H9 (cell line): ENCODE data around the gene GLI2. TPM values are rescaled to one million over a fixed set of nuclear protein-coding genes. Genes with fewer than 3 reads are reported as not detected.

Source experiments
- DNase-seq: peaks from one replicate; pipeline ENCODE4 v3.0.0-alpha.2; 2017
- H2AFZ ChIP-seq: one replicate; pipeline ENCODE4 v1.6.1; 2013; ENCODE audit warnings: mild to moderate bottlenecking, low read length, control low read depth, moderate library complexity
- H2AK5ac ChIP-seq: 2 replicates; pipeline ENCODE4 v1.6.1; 2013; ENCODE audit warnings: low read length, control low read depth, mixed read lengths; ENCODE audit not compliant: insufficient read length
- H2BK120ac ChIP-seq: one replicate; pipeline ENCODE4 v1.6.1; 2013; ENCODE audit warnings: low read depth, mild to moderate bottlenecking, low read length, control low read depth, inconsistent platforms; ENCODE audit not compliant: poor library complexity, severe bottlenecking
- H2BK12ac ChIP-seq: 2 replicates; pipeline ENCODE4 v1.6.1; 2013; ENCODE audit warnings: low read length, control low read depth, mixed read lengths, low read depth; ENCODE audit not compliant: insufficient read length
- H2BK15ac ChIP-seq: 2 replicates; pipeline ENCODE4 v1.6.1; 2013; ENCODE audit warnings: low read depth, low read length, control low read depth
- H2BK20ac ChIP-seq: one replicate; pipeline ENCODE4 v1.6.1; 2013; ENCODE audit warnings: low read depth, mild to moderate bottlenecking, low read length, control low read depth, inconsistent platforms; ENCODE audit not compliant: poor library complexity, severe bottlenecking
- H2BK5ac ChIP-seq: 2 replicates; pipeline ENCODE4 v1.6.1; 2013; ENCODE audit warnings: low read length, control low read depth, mixed read lengths; ENCODE audit not compliant: insufficient read length
- H3K14ac ChIP-seq: 2 replicates; pipeline ENCODE4 v1.6.1; 2013; ENCODE audit warnings: low read length, control low read depth; ENCODE audit not compliant: insufficient read depth
- H3K18ac ChIP-seq: 2 replicates; pipeline ENCODE4 v1.6.1; 2013; ENCODE audit warnings: low read depth, mild to moderate bottlenecking, mixed read lengths, low read length, control low read depth; ENCODE audit not compliant: insufficient read length
- H3K23ac ChIP-seq: 2 replicates; pipeline ENCODE4 v1.6.1; 2013; ENCODE audit warnings: low read length, control low read depth, mixed read lengths, low read depth; ENCODE audit not compliant: insufficient read length
- H3K23me2 ChIP-seq: 2 replicates; pipeline ENCODE4 v1.6.1; 2013; ENCODE audit warnings: low read depth, mild to moderate bottlenecking, mixed read lengths, low read length, control low read depth; ENCODE audit not compliant: insufficient read length, poor library complexity, severe bottlenecking
- H3K27ac ChIP-seq: 2 replicates; pipeline ENCODE4 v1.5.1; 2013; ENCODE audit warnings: low read length, control low read depth, mixed read lengths, low read depth; ENCODE audit not compliant: insufficient read length
- H3K27me3 ChIP-seq: 2 replicates; pipeline ENCODE4 v1.6.1; 2013; ENCODE audit warnings: low read length, control low read depth, inconsistent platforms; ENCODE audit not compliant: insufficient read depth
- H3K4ac ChIP-seq: 2 replicates; pipeline ENCODE4 v1.6.1; 2013; ENCODE audit warnings: low read depth, mild to moderate bottlenecking, control low read depth, inconsistent platforms, low read length, moderate library complexity
- H3K4me1 ChIP-seq: 2 replicates; pipeline ENCODE4 v1.6.1; 2013; ENCODE audit warnings: low read length, control low read depth, inconsistent platforms; ENCODE audit not compliant: insufficient read depth
- H3K4me2 ChIP-seq: 2 replicates; pipeline ENCODE4 v1.6.1; 2013; ENCODE audit warnings: low read length, control low read depth, mixed read lengths; ENCODE audit not compliant: insufficient read length, insufficient read depth
- H3K56ac ChIP-seq: 2 replicates; pipeline ENCODE4 v1.6.1; 2013; ENCODE audit warnings: low read depth, mild to moderate bottlenecking, mixed read lengths, low read length, control low read depth; ENCODE audit not compliant: insufficient read length
- H3K79me1 ChIP-seq: 2 replicates; pipeline ENCODE4 v1.6.1; 2013; ENCODE audit warnings: low read depth, mild to moderate bottlenecking, moderate library complexity, low read length, control low read depth, inconsistent platforms; ENCODE audit not compliant: insufficient read depth, poor library complexity, severe bottlenecking
- H3K79me2 ChIP-seq: 2 replicates; pipeline ENCODE4 v1.6.1; 2013; ENCODE audit warnings: low read length, control low read depth, inconsistent platforms; ENCODE audit not compliant: insufficient read depth
- H3K9ac ChIP-seq: 2 replicates; pipeline ENCODE4 v1.6.1; 2013; ENCODE audit warnings: low read length, control low read depth, mixed read lengths; ENCODE audit not compliant: insufficient read length; ENCODE audit errors: extremely low read depth
- H3K9me3 ChIP-seq: one replicate; pipeline ENCODE4 v1.6.1; 2013; ENCODE audit warnings: low read depth, low read length, inconsistent platforms; ENCODE audit not compliant: control insufficient read depth
- H3T11ph ChIP-seq: one replicate; pipeline ENCODE4 v1.6.1; 2013; ENCODE audit warnings: mild to moderate bottlenecking, low read length, control low read depth, inconsistent platforms
- H4K20me1 ChIP-seq: one replicate; pipeline ENCODE4 v1.6.1; 2013; ENCODE audit not compliant: control insufficient read depth, insufficient read length, insufficient read depth
- H4K5ac ChIP-seq: 2 replicates; pipeline ENCODE4 v1.6.1; 2013; ENCODE audit warnings: low read depth, mild to moderate bottlenecking, mixed read lengths, low read length, control low read depth; ENCODE audit not compliant: insufficient read length
- H4K8ac ChIP-seq: replicated peaks from 2 replicates; pipeline ENCODE4 v1.6.1; 2013; ENCODE audit warnings: low read length, control low read depth, mixed read lengths, low read depth; ENCODE audit not compliant: insufficient read length
- H4K91ac ChIP-seq: 2 replicates; pipeline ENCODE4 v1.6.1; 2013; ENCODE audit warnings: low read depth, mild to moderate bottlenecking, moderate library complexity, mixed read lengths, low read length, control low read depth; ENCODE audit not compliant: insufficient read length
- H3K27ac Mint-ChIP-seq, 3 experiments: 2 replicates in 2 of 3; 3 replicates in 1 of 3; pipeline ENCODE4 v1.8.0; 2020 to 2021; ENCODE audit warnings: mixed read lengths in 3 of 3, mild to moderate bottlenecking in 1 of 3, moderate library complexity in 1 of 3
- H3K27me3 Mint-ChIP-seq: 2 replicates; pipeline ENCODE4 v1.8.0; 2021; ENCODE audit warnings: low read depth, mild to moderate bottlenecking, moderate library complexity, mixed read lengths
- H3K36me3 Mint-ChIP-seq, 3 experiments: 2 replicates in 2 of 3; 3 replicates in 1 of 3; pipeline ENCODE4 v1.8.0; 2020 to 2021; ENCODE audit warnings: low read depth in 3 of 3, mixed read lengths in 3 of 3; ENCODE audit not compliant: insufficient read depth in 1 of 3
- H3K4me1 Mint-ChIP-seq, 2 experiments: 2 replicates each; pipeline ENCODE4 v1.8.0; 2020; ENCODE audit warnings: mixed read lengths in 2 of 2
- H3K4me3 Mint-ChIP-seq, 2 experiments: 2 replicates in 1 of 2; 3 replicates in 1 of 2; pipeline ENCODE4 v1.8.0; 2020 to 2021; ENCODE audit warnings: mild to moderate bottlenecking in 2 of 2, mixed read lengths in 2 of 2, moderate library complexity in 1 of 2
- H3K9me3 Mint-ChIP-seq, 2 experiments: 2 replicates in 1 of 2; 3 replicates in 1 of 2; pipeline ENCODE4 v1.8.0; 2020; ENCODE audit warnings: mild to moderate bottlenecking in 2 of 2, mixed read lengths in 2 of 2, moderate library complexity in 1 of 2
- WGBS: extraction: QIAGEN DNeasy Blood & Tissue Kit; methylation state at CpG from one replicate; pipeline ENCODE4 v1.1.7; 2013; ENCODE audit warnings: missing lambda C conversion rate, low lambda C conversion rate, mixed read lengths; ENCODE audit not compliant: insufficient read length; ENCODE audit errors: extremely low coverage; 5-methylcytosine and 5-hydroxymethylcytosine counted together
- total RNA-seq: library from RNA; stranded (reverse); gene quantifications from 2 replicates; pipeline ENCODE4 v1.2.1, GENCODE V29; 2021
- TF ChIP-seq, protein P1 (sequence below): fragments of 200-600 bp; sonication (generic); conservative IDR thresholded peaks from 3 replicates; pipeline ENCODE4 v1.8.0; 2021; ENCODE audit warnings: antibody characterized with exemption, mild to moderate bottlenecking

The GLI2 gene
- total RNA-seq, 1 experiment from 2014 or later = 56.7 TPM

DNA sequence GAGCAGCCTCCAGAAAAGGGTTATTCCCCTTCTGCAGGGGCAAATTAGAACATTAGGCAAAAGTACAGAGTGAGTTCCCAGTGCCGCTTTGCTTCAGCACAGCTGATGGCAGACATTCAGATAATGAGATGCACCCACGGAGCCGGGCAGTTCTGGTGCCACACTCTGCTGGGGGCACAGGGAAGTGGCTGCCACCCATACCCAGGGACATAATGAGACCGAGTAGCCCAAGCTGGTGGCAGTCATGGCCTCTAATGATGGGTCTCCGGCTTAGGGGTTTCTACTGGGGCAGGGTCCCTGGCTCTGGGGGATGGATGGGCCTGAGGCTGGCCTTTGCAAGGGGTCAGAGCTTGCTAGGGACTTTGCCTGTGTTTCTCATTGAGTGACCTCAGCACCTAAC lies 26.2 kb downstream of the GLI2 start:
- Histone ChIP-seq H3K27ac (no peak overlapping the region), H2BK20ac (no peak overlapping the region), H3K79me1 (peaks cover 5% of the 10 kb centered on the region), H3K4me2 (no peak overlapping the region), H3K14ac (no peak overlapping the region), H3K18ac (no peak overlapping the region), H2AK5ac (no peak overlapping the region), H2BK5ac (no peak overlapping the region), H2BK15ac (no peak overlapping the region), H3K4ac (no peak overlapping the region), H3K23me2 (no peaks in the 10 kb centered on the region), H4K20me1 (no peaks in the 10 kb centered on the region), H4K5ac (no peak overlapping the region), H4K8ac (no peak overlapping the region), H3K56ac (no peak overlapping the region), H3K79me2 (peaks cover 43% of the 10 kb centered on the region; the same call in 1 of the 2 replicates), H3K4me1 (peaks cover 30% of the 10 kb centered on the region), H2BK120ac (no peak overlapping the region), H2BK12ac (no peak overlapping the region), H4K91ac (no peak overlapping the region), H2AFZ (no peak overlapping the region), H3K9ac (no peak overlapping the region), H3K9me3 (no peaks in the 10 kb centered on the region), H3T11ph (no peak overlapping the region), H3K23ac (no peak overlapping the region), H3K27me3 (no peaks in the 10 kb centered on the region)
- no peaks in the 10 kb centered on the region; the same call in 1 of the 2 replicates for H3K27me3 Mint-ChIP-seq
- TF ChIP-seq, protein P1, sequence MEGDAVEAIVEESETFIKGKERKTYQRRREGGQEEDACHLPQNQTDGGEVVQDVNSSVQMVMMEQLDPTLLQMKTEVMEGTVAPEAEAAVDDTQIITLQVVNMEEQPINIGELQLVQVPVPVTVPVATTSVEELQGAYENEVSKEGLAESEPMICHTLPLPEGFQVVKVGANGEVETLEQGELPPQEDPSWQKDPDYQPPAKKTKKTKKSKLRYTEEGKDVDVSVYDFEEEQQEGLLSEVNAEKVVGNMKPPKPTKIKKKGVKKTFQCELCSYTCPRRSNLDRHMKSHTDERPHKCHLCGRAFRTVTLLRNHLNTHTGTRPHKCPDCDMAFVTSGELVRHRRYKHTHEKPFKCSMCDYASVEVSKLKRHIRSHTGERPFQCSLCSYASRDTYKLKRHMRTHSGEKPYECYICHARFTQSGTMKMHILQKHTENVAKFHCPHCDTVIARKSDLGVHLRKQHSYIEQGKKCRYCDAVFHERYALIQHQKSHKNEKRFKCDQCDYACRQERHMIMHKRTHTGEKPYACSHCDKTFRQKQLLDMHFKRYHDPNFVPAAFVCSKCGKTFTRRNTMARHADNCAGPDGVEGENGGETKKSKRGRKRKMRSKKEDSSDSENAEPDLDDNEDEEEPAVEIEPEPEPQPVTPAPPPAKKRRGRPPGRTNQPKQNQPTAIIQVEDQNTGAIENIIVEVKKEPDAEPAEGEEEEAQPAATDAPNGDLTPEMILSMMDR = no peak
- no CpG with 5 or more reads among the region's 5 CpGs for WGBS
- H3K9me3 Mint-ChIP-seq = no peaks in the 10 kb centered on the region
- H3K27ac Mint-ChIP-seq = no peak overlapping the region
- peaks cover 83 to 89% of the 10 kb centered on the region in 2 experiments for H3K4me1 Mint-ChIP-seq
- DNase-seq = peak; percentile 19
- H3K4me3 Mint-ChIP-seq = no peak overlapping the region
- no peaks in the 10 kb centered on the region; a peak in 1 of 7 replicates for H3K36me3 Mint-ChIP-seq
